IPS-18a (cell line): Measurements from ENCODE around the gene AHCYL2.

ENCODE experiments used
- H3K27ac ChIP-seq: one replicate; pipeline ENCODE4 v1.5.1; 2013; ENCODE audit warnings: low read length
- H3K27me3 ChIP-seq: one replicate; pipeline ENCODE4 v1.6.1; 2013; ENCODE audit warnings: mild to moderate bottlenecking, low read length; ENCODE audit not compliant: control insufficient read depth, insufficient read depth
- H3K36me3 ChIP-seq: one replicate; pipeline ENCODE4 v1.6.1; 2013; ENCODE audit warnings: low read depth, low read length; ENCODE audit not compliant: control insufficient read depth
- H3K4me1 ChIP-seq: one replicate; pipeline ENCODE4 v1.6.1; 2013; ENCODE audit warnings: low read depth, low read length; ENCODE audit not compliant: control insufficient read depth
- H3K4me3 ChIP-seq: one replicate; pipeline ENCODE4 v1.5.1; 2013; ENCODE audit warnings: low read length
- H3K9ac ChIP-seq: one replicate; pipeline ENCODE4 v1.6.1; 2013; ENCODE audit warnings: mild to moderate bottlenecking, low read length, moderate library complexity
- H3K9me3 ChIP-seq: one replicate; pipeline ENCODE4 v1.6.1; 2013; ENCODE audit warnings: low read depth, low read length; ENCODE audit not compliant: control insufficient read depth

Gene AHCYL2

DNA sequence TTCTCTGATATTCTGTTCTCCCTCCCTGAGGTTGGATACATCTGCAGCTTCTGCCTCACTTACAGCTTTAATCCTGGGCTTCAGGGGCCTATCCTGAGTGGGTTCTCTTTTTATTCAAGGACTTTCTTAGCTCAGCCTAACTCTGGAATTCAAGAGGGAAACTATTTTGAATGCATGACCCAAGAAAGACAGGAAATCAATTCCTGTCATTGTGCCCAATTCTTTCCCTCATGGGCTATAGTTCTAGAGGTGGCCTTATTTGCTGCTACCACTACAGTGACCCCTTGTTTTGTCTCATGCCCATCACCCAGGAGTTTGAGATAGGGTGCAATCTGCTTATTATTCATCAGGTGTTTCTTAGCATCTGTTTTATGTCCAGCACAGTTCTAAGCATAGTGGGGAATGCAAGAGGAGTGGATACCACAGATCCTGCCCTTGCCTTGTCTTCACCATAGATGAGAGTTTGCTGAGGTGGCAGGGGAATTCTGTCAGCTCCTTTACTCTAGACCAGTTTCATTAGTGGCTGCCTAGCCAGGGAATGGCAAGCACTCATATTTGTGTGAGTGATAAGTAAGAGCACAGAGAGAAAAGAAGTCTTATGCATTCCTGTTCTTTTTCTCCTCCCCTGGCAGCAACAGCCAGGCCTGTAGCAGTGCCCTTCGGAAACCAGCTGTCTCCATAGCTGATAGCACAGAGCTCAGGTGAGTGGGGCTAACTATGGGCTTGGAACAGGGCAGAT, 228.8 kb downstream of the AHCYL2 start:
- Histone ChIP-seq H3K36me3 (peaks cover 26% of the 10 kb centered on the region), H3K4me3 (no peak overlapping the region), H3K27me3 (no peaks in the 10 kb centered on the region), H3K9ac (no peak overlapping the region), H3K27ac (no peak overlapping the region), H3K9me3 (no peaks in the 10 kb centered on the region), H3K4me1 (no peaks in the 10 kb centered on the region)

DNA sequence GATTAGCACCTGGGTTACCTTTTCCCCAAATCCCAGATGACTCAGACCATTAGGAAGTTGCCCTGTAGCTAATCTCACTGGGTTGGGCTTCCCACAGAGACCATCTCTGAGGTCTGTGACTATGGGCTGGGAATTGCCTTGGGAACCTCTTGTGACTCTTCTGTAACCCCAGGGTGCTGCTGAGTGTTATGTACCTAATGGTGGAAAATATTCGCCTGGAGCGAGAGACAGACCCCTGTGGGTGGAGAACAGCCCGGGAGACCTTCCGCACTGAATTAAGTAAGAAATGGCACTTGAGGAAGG, 229.4 kb downstream of the AHCYL2 start:
- Histone ChIP-seq H3K27me3 (no peaks in the 10 kb centered on the region), H3K36me3 (peaks cover 27% of the 10 kb centered on the region), H3K4me1 (no peaks in the 10 kb centered on the region), H3K9me3 (no peaks in the 10 kb centered on the region), H3K9ac (no peak overlapping the region), H3K4me3 (no peak overlapping the region), H3K27ac (no peak overlapping the region)

DNA sequence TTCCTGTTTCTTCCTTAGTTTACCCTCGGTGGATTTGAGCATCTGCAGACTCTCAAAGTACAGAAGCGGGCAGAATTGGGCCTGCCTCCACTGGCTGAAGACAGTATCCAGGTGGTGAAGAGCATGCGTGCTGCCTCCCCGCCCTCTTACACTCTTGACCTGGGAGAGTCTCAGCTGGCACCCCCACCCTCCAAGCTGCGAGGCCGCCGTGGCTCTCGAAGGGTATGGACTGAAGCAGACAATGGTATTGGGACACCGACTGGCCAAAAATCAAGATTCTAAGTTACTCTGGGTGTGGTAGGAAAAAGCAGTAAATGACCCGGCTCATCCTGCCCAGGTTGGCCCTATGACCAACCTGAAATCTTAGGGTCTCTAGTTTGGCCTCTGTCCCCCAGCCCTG, 231.6 kb downstream of the AHCYL2 start:
- H3K4me1 ChIP-seq: no peaks in the 10 kb centered on the region
- H3K36me3 ChIP-seq: peaks cover 48% of the 10 kb centered on the region

DNA sequence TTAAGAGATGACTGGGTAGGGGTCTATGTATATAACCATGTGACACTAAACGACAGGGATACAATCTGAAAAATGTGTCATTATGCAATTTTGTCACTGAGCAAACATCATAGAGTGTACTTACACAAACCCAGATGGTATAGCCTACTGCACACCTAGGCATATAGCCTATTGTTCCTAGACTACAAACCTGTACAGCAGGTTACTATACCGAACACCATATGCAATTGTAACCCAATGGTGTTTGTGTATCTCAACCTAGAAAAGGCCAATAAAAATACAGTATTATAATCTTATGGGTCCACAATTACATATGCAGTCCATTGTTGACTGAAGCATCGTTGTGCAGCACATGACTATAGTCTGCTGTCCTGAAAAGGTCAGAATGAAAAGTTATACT, 232.3 kb downstream of the AHCYL2 start:
- no peak overlapping the region for H3K9ac ChIP-seq
- H3K4me1 ChIP-seq: no peaks in the 10 kb centered on the region
- H3K4me3 ChIP-seq: no peak overlapping the region
- H3K36me3 ChIP-seq: peaks cover 55% of the 10 kb centered on the region
- no peak overlapping the region for H3K27ac ChIP-seq
- no peaks in the 10 kb centered on the region for H3K9me3 ChIP-seq
- no peaks in the 10 kb centered on the region for H3K27me3 ChIP-seq

More for the DNA sequence above, 231.6 kb downstream of the AHCYL2 start:
- Histone ChIP-seq H3K27me3 (no peaks in the 10 kb centered on the region), H3K27ac (no peak overlapping the region), H3K4me3 (no peak overlapping the region), H3K9ac (no peak overlapping the region), H3K9me3 (no peaks in the 10 kb centered on the region)

DNA sequence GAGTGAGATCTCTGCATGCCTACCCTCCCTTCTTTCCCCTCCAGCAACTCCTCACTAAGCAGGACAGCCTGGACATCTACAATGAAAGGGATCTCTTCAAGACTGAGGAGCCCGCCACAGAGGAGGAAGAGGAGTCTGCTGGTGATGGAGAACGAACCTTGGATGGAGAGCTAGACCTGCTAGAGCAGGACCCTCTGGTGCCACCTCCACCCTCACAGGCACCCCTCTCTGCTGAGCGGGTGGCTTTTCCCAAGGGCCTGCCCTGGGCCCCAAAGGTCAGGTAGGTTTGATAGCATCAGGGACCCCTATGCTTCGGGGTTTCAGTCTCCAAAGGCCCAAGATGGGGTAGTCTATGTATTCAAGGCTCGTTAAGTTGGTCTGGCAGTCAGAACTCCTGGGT, 233.3 kb downstream of the AHCYL2 start:
- H3K27ac ChIP-seq: no peak overlapping the region
- H3K36me3 ChIP-seq: peaks cover 66% of the 10 kb centered on the region
- no peaks in the 10 kb centered on the region for H3K27me3 ChIP-seq
- no peaks in the 10 kb centered on the region for H3K9me3 ChIP-seq
- no peak overlapping the region for H3K4me3 ChIP-seq
- H3K9ac ChIP-seq: no peak overlapping the region
- no peaks in the 10 kb centered on the region for H3K4me1 ChIP-seq

DNA sequence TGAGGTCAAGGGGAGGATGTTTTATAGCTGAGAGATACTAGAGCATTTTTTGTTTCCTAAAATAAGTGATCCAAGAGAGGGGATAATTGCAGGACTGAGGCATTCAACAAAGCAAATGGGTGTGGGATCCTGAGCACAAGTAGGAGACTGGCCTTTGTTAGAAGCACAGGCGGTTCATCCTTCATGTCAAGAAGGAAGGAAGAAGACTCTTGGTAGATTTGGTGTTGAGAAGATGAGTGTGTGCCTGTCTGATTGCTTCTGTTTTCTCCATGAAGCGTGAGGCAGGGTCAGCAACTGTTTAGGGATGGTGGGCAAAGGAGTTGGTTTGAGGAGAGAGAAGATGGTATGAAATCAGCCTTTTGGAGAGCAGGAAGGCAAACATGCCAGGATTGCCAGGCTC, 237.0 kb downstream of the AHCYL2 start:
- H3K9me3 ChIP-seq: no peaks in the 10 kb centered on the region
- no peak overlapping the region for H3K27ac ChIP-seq
- no peaks in the 10 kb centered on the region for H3K27me3 ChIP-seq
- H3K36me3 ChIP-seq: peaks cover 72% of the 10 kb centered on the region
- no peaks in the 10 kb centered on the region for H3K4me1 ChIP-seq
- H3K4me3 ChIP-seq: no peak overlapping the region
- no peak overlapping the region for H3K9ac ChIP-seq

DNA sequence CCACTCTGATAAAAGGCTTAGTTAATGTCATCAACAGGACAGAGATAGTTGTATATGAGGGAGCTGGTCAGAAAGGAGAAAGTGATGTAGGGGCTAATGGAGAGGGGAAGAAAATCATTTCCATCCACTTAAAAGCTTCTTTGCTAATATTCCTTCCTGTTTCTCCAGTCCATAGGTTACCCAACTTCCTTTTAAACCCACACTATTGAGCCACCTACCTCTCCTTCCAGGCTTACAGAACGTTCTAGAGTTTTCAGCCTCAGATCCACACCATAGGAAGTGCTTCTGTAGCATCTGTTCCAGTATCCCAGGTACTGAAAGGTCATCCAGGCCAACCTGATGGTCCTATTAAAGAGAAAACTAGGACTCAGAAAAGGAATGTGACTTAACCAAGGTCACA, 237.6 kb downstream of the AHCYL2 start:
- Histone ChIP-seq H3K4me3 (no peak overlapping the region), H3K27ac (no peak overlapping the region), H3K9ac (no peak overlapping the region), H3K27me3 (no peaks in the 10 kb centered on the region), H3K9me3 (no peaks in the 10 kb centered on the region), H3K36me3 (peaks cover 67% of the 10 kb centered on the region), H3K4me1 (no peaks in the 10 kb centered on the region)

DNA sequence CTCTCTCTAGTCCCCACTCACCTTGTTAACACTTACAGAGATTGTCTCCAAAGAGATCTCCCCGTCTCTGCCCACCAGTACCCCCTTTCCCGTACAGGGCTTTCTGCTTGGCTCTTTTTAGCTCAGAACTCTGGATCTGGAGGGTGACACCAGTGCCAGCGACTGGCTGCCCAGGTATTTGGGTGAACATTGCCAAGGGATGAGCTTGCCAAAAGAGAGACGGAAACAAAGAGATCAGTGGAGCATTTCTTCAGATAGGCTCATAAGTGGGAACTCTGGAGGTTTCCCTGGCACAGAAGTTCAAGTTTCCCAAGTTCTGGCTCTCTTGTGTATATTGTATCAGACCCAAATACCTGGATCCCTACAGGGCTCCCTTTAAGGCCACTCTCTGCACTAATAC, 239.4 kb downstream of the AHCYL2 start:
- peaks cover 59% of the 10 kb centered on the region for H3K36me3 ChIP-seq

DNA sequence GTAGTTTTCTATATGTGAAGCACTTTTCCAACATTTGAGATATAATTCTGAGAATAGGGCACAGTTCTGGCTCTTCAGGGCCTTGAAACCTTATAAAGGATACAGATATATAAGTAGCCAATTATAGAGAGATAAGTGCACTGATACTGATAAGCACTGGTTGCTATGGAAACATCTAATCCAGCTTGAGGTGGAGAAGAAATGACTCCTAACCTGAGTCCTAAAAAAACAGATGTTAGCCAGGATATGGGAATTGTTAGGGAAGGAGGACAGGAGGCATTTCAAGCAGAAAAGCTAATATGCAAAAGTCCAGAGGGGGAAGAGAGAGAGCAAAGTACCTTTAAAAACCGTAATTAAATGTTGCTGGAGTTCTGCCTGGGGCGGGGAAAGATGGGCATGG, 240.2 kb downstream of the AHCYL2 start:
- no peaks in the 10 kb centered on the region for H3K27me3 ChIP-seq
- H3K9me3 ChIP-seq: no peaks in the 10 kb centered on the region
- H3K27ac ChIP-seq: no peak overlapping the region
- H3K4me3 ChIP-seq: no peak overlapping the region
- no peak overlapping the region for H3K9ac ChIP-seq
- H3K36me3 ChIP-seq: peaks cover 51% of the 10 kb centered on the region
- peaks cover under 1% of the 10 kb centered on the region for H3K4me1 ChIP-seq

More for the DNA sequence above, 239.4 kb downstream of the AHCYL2 start:
- no peaks in the 10 kb centered on the region for H3K27me3 ChIP-seq
- no peak overlapping the region for H3K4me3 ChIP-seq
- no peaks in the 10 kb centered on the region for H3K9me3 ChIP-seq
- H3K9ac ChIP-seq: no peak overlapping the region
- H3K4me1 ChIP-seq: no peaks in the 10 kb centered on the region
- H3K27ac ChIP-seq: no peak overlapping the region

DNA sequence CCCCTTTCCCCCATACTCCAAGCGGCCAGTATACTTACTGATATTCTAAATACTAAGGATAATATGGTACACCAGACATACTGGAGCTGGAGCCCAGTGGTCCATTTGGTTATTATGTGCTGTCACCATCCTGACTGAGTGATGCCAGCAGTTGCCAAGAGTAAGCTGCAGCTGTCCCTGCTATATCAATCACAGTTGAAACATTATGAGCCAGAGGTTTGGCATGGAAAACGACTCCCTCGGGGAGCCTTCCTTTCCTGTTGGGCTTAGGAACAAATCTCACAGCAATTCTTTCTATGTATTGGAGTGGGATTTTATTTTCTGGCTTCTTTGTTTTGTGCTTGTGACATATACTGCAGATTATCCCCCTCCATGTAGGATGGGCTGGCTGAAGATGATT, 242.0 kb downstream of the AHCYL2 start:
- H3K36me3 ChIP-seq: peaks cover 34% of the 10 kb centered on the region
- H3K27me3 ChIP-seq: no peaks in the 10 kb centered on the region
- H3K4me3 ChIP-seq: no peak overlapping the region
- H3K9ac ChIP-seq: no peak overlapping the region
- peaks cover 7% of the 10 kb centered on the region for H3K4me1 ChIP-seq
- H3K9me3 ChIP-seq: no peaks in the 10 kb centered on the region
- no peak overlapping the region for H3K27ac ChIP-seq

DNA sequence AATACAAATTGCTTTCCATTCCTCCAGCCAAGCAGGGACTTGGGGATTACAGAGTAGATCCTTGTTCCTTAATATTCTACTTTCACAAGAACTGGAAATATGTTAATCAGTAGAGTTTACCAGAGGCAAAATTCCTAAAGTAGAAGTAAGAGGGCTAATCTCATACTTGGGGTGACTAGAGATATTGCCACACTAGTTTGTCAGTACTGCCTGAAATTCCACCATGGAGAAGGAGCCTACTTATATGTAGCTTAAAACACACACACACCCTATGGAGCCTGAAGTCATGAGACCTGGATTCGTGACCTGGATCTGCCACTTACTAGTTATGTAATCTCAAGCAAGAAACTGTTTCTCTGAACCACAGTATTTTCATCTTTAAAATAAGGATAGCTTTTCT, 243.3 kb downstream of the AHCYL2 start:
- H3K9me3 ChIP-seq: no peaks in the 10 kb centered on the region
- H3K4me3 ChIP-seq: no peak overlapping the region

DNA sequence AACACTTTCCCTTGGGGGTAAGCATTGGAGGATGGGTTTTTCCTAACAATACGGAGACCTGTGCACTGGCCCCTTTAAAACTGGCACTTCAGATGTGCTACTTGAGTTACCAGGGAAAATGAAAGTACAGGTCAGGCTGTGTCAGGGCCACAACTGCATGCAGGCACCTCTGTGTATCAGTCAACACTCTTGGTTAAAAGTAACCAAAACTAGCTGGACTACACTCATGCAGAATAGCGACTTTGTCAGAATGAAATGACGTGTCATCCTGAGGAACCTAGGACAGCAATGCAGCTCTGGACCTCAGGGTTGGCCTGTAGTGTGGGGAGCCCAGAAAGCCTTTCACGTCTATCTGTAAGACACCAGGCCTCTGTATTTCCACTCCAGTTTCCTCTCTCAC, 243.7 kb downstream of the AHCYL2 start:
- Histone ChIP-seq H3K9ac (no peak overlapping the region), H3K9me3 (no peaks in the 10 kb centered on the region), H3K27ac (no peak overlapping the region), H3K4me3 (no peak overlapping the region), H3K4me1 (peaks cover 7% of the 10 kb centered on the region), H3K36me3 (peaks cover 20% of the 10 kb centered on the region), H3K27me3 (no peaks in the 10 kb centered on the region)

More for the DNA sequence above, 243.3 kb downstream of the AHCYL2 start:
- H3K27me3 ChIP-seq: no peaks in the 10 kb centered on the region
- no peak overlapping the region for H3K9ac ChIP-seq
- no peak overlapping the region for H3K27ac ChIP-seq
- peaks cover 7% of the 10 kb centered on the region for H3K4me1 ChIP-seq
- H3K36me3 ChIP-seq: peaks cover 21% of the 10 kb centered on the region
